ENCODE data around the gene NUBPL. TPM values are rescaled to one million over a fixed set of nuclear protein-coding genes. Genes with fewer than 3 reads are reported as not detected.

Gene NUBPL
- polyA plus RNA-seq, 2 of the 4 experiments (the other 2 are of a cell fraction): 7.6 to 14.1 TPM

DNA sequence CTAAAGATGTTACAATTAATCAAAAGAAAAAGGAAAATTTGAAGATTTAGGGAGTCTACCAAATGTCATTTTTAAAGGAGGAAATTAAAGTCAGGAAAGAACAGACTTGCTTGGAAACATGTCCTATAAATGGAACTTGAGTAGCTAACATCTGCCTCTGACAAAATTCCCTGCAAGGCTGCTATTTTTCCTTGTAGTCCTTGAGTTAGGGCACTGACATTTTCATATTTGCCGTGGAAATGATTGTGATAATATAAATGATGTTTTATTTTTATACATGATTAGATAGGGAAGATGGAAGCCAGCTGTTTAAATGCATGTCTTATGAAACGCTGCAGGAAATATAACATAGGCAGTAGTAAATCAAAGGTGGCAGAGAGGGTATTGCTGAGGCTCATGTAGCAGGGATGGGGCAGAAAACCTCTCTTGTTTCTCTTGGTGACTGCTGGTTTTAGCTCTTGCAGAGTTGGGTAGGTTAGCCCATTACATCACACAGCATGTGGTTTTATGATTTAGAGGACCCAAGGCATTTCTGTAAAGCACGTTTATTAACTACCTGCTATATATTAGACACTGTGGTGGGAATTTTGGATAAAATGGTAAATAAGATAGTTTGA lies 21.7 kb downstream of the NUBPL start:
- H3K4me1 ChIP-seq: no peaks in the 10 kb centered on the region
- no peak overlapping the region for H3K4me2 ChIP-seq
- 90% methylated on average over 3 of the region's 3 CpGs for WGBS (ENCODE audit: missing lambda C conversion rate)
- ChIA-PET CTCF (no interaction called here), POLR2A (no interaction called here)
- DNase-seq (ENCODE audit: low read depth in 1 of 2, low spot score in 1 of 2) (no peak), ATAC-seq (no peak), FAIRE-seq (no peak)
- TF ChIP-seq CBX8 (IDR thresholded peaks at IDR 0.05) (no peak), HEYL (CRISPR knock-in tag; IDR thresholded peaks at IDR 0.05) (no peak), JUN (IDR thresholded peaks at IDR 0.05) (no peak), RFX5 (IDR thresholded peaks at IDR 0.05) (no peak), HOXB13 (CRISPR knock-in tag; IDR thresholded peaks at IDR 0.05; ENCODE audit: low read depth) (no peak), HMGXB4 (CRISPR knock-in tag; IDR thresholded peaks at IDR 0.05; ENCODE audit: borderline replicate concordance) (no peak), ZNF302 (CRISPR knock-in tag; IDR thresholded peaks at IDR 0.05) (no peak), JUNB (IDR thresholded peaks at IDR 0.05) (no peak), SMC3 (IDR thresholded peaks at IDR 0.05) (no peak), TFCP2L1 (CRISPR knock-in tag; IDR thresholded peaks at IDR 0.05) (no peak), SREBF2 (IDR thresholded peaks at IDR 0.05) (no peak), MYC (IDR thresholded peaks at IDR 0.05; ENCODE audit: borderline replicate concordance, low read length) (no peak), BHLHE40 (IDR thresholded peaks at IDR 0.05; ENCODE audit: low read depth, low read length) (no peak)
- TF ChIP-seq, protein P1, sequence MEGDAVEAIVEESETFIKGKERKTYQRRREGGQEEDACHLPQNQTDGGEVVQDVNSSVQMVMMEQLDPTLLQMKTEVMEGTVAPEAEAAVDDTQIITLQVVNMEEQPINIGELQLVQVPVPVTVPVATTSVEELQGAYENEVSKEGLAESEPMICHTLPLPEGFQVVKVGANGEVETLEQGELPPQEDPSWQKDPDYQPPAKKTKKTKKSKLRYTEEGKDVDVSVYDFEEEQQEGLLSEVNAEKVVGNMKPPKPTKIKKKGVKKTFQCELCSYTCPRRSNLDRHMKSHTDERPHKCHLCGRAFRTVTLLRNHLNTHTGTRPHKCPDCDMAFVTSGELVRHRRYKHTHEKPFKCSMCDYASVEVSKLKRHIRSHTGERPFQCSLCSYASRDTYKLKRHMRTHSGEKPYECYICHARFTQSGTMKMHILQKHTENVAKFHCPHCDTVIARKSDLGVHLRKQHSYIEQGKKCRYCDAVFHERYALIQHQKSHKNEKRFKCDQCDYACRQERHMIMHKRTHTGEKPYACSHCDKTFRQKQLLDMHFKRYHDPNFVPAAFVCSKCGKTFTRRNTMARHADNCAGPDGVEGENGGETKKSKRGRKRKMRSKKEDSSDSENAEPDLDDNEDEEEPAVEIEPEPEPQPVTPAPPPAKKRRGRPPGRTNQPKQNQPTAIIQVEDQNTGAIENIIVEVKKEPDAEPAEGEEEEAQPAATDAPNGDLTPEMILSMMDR (IDR thresholded peaks at IDR 0.05): no peak
- H3K9me3 ChIP-seq: no peaks in the 10 kb centered on the region
- H3K4me3 ChIP-seq: no peak overlapping the region
- H3K27ac ChIP-seq: no peak overlapping the region

DNA sequence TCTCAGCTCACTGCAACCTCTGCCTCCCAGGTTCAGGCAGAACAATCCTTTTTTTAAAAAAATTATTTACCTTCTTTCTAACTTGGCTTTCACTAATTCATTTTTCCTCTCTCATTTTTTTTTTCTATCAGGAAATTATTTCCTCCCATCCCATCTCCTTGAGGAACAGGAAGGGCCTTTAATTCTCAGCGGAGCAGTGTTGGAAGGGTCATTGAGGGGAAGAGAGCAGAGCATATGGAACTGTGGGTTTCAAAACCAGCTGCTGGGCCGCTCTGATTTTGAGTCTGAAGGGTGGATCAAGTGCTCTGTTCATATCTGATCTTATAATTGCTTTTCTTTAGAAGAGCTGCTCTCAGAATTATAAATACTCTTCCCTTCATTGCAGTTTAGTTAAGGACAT lies 29.0 kb downstream of the NUBPL start:
- no peak for FAIRE-seq
- POLR2A ChIA-PET: no interaction called here

More for the DNA sequence above, 29.0 kb downstream of the NUBPL start:
- no peaks in the 10 kb centered on the region for H3K4me1 ChIP-seq
- TF ChIP-seq, protein P1 (IDR thresholded peaks at IDR 0.05): no peak
- TF ChIP-seq SMC3 (IDR thresholded peaks at IDR 0.05): no peak
- TF ChIP-seq HOXA7 (CRISPR knock-in tag; IDR thresholded peaks at IDR 0.05): no peak
- TF ChIP-seq MAZ (IDR thresholded peaks at IDR 0.05; ENCODE audit: borderline replicate concordance, low read depth, low read length): no peak
- TF ChIP-seq EHMT2 (IDR thresholded peaks at IDR 0.05; ENCODE audit: low read depth): no peak
- TF ChIP-seq ESRRA (IDR thresholded peaks at IDR 0.05; ENCODE audit: borderline replicate concordance, low read length): no peak
- no peak for TF ChIP-seq JUN (IDR thresholded peaks at IDR 0.05)
- TF ChIP-seq RCOR1 (IDR thresholded peaks at IDR 0.05; ENCODE audit: low read depth, low read length): no peak
- TF ChIP-seq CHD2 (IDR thresholded peaks at IDR 0.05; ENCODE audit: low read length, partially characterized antibody): no peak
- TF ChIP-seq NR3C1 (IDR thresholded peaks at IDR 0.05): no peak
- no peak for TF ChIP-seq JUNB (IDR thresholded peaks at IDR 0.05)
- TF ChIP-seq POLR2AphosphoS2 (conservative IDR thresholded peaks at IDR 0.05; ENCODE audit: low read length): no peak
- TF ChIP-seq, protein P2, sequence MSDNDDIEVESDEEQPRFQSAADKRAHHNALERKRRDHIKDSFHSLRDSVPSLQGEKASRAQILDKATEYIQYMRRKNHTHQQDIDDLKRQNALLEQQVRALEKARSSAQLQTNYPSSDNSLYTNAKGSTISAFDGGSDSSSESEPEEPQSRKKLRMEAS (IDR thresholded peaks at IDR 0.05): no peak
- no peak for TF ChIP-seq PBX3 (IDR thresholded peaks at IDR 0.05)
- TF ChIP-seq, protein P3, sequence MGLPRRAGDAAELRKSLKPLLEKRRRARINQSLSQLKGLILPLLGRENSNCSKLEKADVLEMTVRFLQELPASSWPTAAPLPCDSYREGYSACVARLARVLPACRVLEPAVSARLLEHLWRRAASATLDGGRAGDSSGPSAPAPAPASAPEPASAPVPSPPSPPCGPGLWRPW (IDR thresholded peaks at IDR 0.05): no peak
- no peak for TF ChIP-seq GATA3 (IDR thresholded peaks at IDR 0.05; ENCODE audit: borderline replicate concordance)
- TF ChIP-seq KDM5A (IDR thresholded peaks at IDR 0.05): no peak
- no peak for TF ChIP-seq ZC3H11A (IDR thresholded peaks at IDR 0.05)
- no peak for TF ChIP-seq FOSB (CRISPR knock-in tag; IDR thresholded peaks at IDR 0.05)
- CTCF ChIA-PET: interaction anchor here (0.7 to 0.8 kb wide), 2 partner anchors 18 to 48 kb away, joined by 3 to 4 read pairs; no protein-coding TSS in a partner anchor
- WGBS (ENCODE audit: missing lambda C conversion rate): 72% methylated on average over 2 of the region's 2 CpGs
- ATAC-seq (no peak), DNase-seq (ENCODE audit: low read depth in 1 of 2, low spot score in 1 of 2) (no peak)
- H3K9me3 ChIP-seq: no peaks in the 10 kb centered on the region
- no peak overlapping the region for H3K4me3 ChIP-seq
- no peak overlapping the region for H3K27ac ChIP-seq
- H3K4me2 ChIP-seq: no peak overlapping the region

Data from A549 (cell line).